Heart right ventricle (tissue), 16 donors: Measurements from ENCODE around the gene KDM5B. TPM values are rescaled to one million over a fixed set of nuclear protein-coding genes. Genes with fewer than 3 reads are reported as not detected.

Source experiments
- ATAC-seq, 8 donors: fragments of 200-7000 bp; cut with Tn5 transposase; one replicate each; pipeline ENCODE4 v1.9.1; 2020; ENCODE audit warnings: mild to moderate bottlenecking in 8 of 8, moderate library complexity in 8 of 8, moderate number of reproducible peaks in 1 of 8
- DNase-seq, 2 donors: peaks; one replicate each; pipeline ENCODE4 v3.0.0-alpha.2; 2020
- H3K27ac ChIP-seq, 10 donors: fragments of 200-600 bp; sonication (generic) in 2 of 10; one replicate each; pipeline versions ENCODE4 v1.5.0 to v1.8.0; 2020 to 2022; ENCODE audit warnings: mild to moderate bottlenecking in 3 of 10
- H3K27me3 ChIP-seq, 7 donors: fragments of 200-600 bp; one replicate each; pipeline ENCODE4 v1.8.0; 2021 to 2022; ENCODE audit warnings: mild to moderate bottlenecking in 2 of 7
- H3K36me3 ChIP-seq, 9 donors: fragments of 200-600 bp; sonication (generic) in 1 of 9; one replicate each; pipeline versions ENCODE4 v1.5.0 to v1.8.0; 2020 to 2022; ENCODE audit warnings: mild to moderate bottlenecking in 2 of 9
- H3K4me1 ChIP-seq, 9 donors: fragments of 200-600 bp; sonication (generic) in 1 of 9; one replicate each; pipeline versions ENCODE4 v1.5.0 to v1.8.0; 2020 to 2022; ENCODE audit warnings: mild to moderate bottlenecking in 4 of 9
- H3K4me3 ChIP-seq, 10 donors: fragments of 200-600 bp; sonication (generic) in 2 of 10; one replicate each; pipeline versions ENCODE4 v1.5.0 to v1.8.0; 2020 to 2022; ENCODE audit warnings: mild to moderate bottlenecking in 7 of 10, moderate library complexity in 2 of 10
- H3K9me3 ChIP-seq, 11 donors: fragments of 200-600 bp in 10 of 11; sonication (generic) in 2 of 11; one replicate each; pipeline versions ENCODE4 v1.5.0 to v1.8.0; 2013 to 2022; ENCODE audit warnings: mild to moderate bottlenecking in 2 of 11, control low read depth in 1 of 11, moderate library complexity in 1 of 11
- WGBS, 2 donors: extraction: QIAGEN DNeasy Blood & Tissue Kit; methylation state at CpG; one replicate each; pipeline ENCODE4 v1.1.7; 2013; ENCODE audit warnings: inconsistent platforms in 1 of 2; 5-methylcytosine and 5-hydroxymethylcytosine counted together
- intact Hi-C, 10 donors: fragments of 100-400 bp; cut with DNase I; formaldehyde crosslinking; loops; one replicate each; pipeline versions ENCODE4 v1.11.1 to v1.14.2; 2022
- polyA plus RNA-seq, 2 donors: library from polyadenylated mRNA; stranded (reverse); fragments of 200-250 nt; gene quantifications; one replicate each; pipeline ENCODE4 v1.2.3, GENCODE V29; 2013
- total RNA-seq, 10 donors: library from RNA; stranded (reverse); fragmentation: NEBNext Ultra II Directional in 3 of 10; extraction: Animal tissue kit (Norgen Biotek cat#: 25700) in 3 of 10; gene quantifications; one replicate each; pipeline versions ENCODE4 v1.2.1 to v1.2.4, GENCODE V29; 2021 to 2023
- TF ChIP-seq, protein P1 (sequence below), 9 donors: fragments of 200-600 bp; sonication (generic) in 2 of 9; IDR thresholded peaks; one replicate each; pipeline versions ENCODE4 v1.5.0 to v1.8.0; 2021 to 2022; ENCODE audit warnings: antibody characterized with exemption in 9 of 9, mild to moderate bottlenecking in 5 of 9, moderate library complexity in 1 of 9
- donor health status: Arrhythmogenic right ventricular cardiomyopathy.
- donor health status: ischemic (EF 13 %, LVEDD 7.1; RV severe dilation, severe dysfunction).
- donor health status: healthy with polysubstance abuse.
- donor health status: DM: no; HTN: yes; CAD: no.
- donor health status: DM: no; HTN: no; CAD: no.
- donor health status: ischemic (EF 25% LVEDD 6.9; RV normal size, moderate dysfunction).
- donor health status: ischemic (EF 25% LVEDD 5.7; RV mildly dilated, moderate dysfunction).
- donor health status: healthy.
- donor health status: DM: yes; HTN: yes; CAD: no.
- donor health status: Ischemic cardiomyopathy.
- donor health status: ischemic (EF 35%, LVEDD 5.7; RV mildly dilated, moderate dysfunction).
- donor health status: nonischemic (EF 11% LVEDD 7.7; RV severe dilation, severe dysfunction).
- donor health status: DM: yes; HTN: yes; CAD: no.
- donor health status: PGD.
- donor health status: ischemic (EF 29% LVEDD 5.4; RV normal size, mild dysfunction).
- donor health status: nonischemic (EF 23%, LVEDD 6.1; RV moderate dilation, normal function).

KDM5B gene
- total and polyA plus RNA-seq, 12 donors, result 4.9 to 18.5 (median 13.6) TPM

DNA sequence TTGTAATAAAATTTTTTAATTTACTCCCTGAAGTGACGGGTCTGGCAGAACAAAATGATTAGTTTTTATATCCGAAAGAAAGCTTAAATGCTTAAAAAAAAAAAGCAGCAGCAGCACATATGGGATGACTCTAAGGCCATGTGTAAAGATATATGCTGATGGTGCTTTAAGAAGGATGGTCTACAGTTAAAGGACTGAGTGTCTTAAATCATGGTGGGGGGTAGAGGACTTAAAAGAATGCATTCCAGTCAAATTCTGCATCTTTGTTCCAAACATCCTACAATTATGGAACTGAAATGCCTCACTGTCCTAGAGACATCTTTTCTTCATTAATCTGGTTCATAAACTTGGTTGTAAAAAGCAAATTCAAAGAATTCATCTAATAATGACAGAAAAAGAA is 7.0 kb downstream of the KDM5B start:
- WGBS, 2 donors, result 94 to 97% methylated on average over 2 of the region's 2 CpGs
- DNase-seq, result no peak

DNA sequence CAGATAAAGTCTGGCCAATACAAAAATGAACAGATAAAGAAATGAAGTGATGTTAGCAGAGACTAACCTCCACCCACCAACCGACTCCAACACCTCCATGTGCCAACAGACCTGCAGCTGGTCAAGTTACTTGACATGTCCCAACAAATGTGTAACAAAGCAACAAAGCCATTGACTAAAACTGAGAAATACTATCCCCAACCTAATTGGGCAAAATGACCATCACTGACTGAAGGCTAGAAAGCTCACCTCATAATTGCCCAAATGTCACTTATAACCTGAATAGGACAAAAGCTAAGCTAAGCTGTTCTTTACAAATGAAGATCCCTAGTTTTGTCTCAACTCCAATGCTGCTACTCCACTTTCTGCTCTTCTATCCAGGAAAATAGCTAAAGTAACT is 7.5 kb downstream of the KDM5B start:
- H3K36me3 ChIP-seq, result no peaks in the 10 kb centered on the region
- no peaks in the 10 kb centered on the region for H3K9me3 ChIP-seq
- intact Hi-C loops, result loop anchor here in 1 of 10 donors (10.0 kb wide), 1 partner anchor 1044 kb away; no protein-coding TSS in a partner anchor
- H3K4me1 ChIP-seq, result peaks cover 0 to 30% (median 12%) of the 10 kb centered on the region in 9 donors
- DNase-seq, result no peak
- 83 to 86% methylated on average over 1 of the region's 1 CpG for WGBS, 2 donors
- no peak for ATAC-seq
- TF ChIP-seq, protein P1, sequence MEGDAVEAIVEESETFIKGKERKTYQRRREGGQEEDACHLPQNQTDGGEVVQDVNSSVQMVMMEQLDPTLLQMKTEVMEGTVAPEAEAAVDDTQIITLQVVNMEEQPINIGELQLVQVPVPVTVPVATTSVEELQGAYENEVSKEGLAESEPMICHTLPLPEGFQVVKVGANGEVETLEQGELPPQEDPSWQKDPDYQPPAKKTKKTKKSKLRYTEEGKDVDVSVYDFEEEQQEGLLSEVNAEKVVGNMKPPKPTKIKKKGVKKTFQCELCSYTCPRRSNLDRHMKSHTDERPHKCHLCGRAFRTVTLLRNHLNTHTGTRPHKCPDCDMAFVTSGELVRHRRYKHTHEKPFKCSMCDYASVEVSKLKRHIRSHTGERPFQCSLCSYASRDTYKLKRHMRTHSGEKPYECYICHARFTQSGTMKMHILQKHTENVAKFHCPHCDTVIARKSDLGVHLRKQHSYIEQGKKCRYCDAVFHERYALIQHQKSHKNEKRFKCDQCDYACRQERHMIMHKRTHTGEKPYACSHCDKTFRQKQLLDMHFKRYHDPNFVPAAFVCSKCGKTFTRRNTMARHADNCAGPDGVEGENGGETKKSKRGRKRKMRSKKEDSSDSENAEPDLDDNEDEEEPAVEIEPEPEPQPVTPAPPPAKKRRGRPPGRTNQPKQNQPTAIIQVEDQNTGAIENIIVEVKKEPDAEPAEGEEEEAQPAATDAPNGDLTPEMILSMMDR (IDR thresholded peaks at IDR 0.05), result no peak
- H3K27me3 ChIP-seq, result no peaks in the 10 kb centered on the region
- no peak overlapping the region for H3K4me3 ChIP-seq
- H3K27ac ChIP-seq, result no peak overlapping the region

More for the DNA sequence above, 7.0 kb downstream of the KDM5B start:
- intact Hi-C loops, result loop anchor here in 1 of 10 donors (10.0 kb wide), 1 partner anchor 1044 kb away; no protein-coding TSS in a partner anchor
- TF ChIP-seq, protein P1 (IDR thresholded peaks at IDR 0.05), result no peak
- H3K27ac ChIP-seq, result no peak overlapping the region
- H3K27me3 ChIP-seq, result no peaks in the 10 kb centered on the region
- ATAC-seq, result no peak
- no peaks in the 10 kb centered on the region for H3K36me3 ChIP-seq
- peaks cover 0 to 35% (median 16%) of the 10 kb centered on the region in 9 donors for H3K4me1 ChIP-seq
- no peaks in the 10 kb centered on the region for H3K9me3 ChIP-seq
- no peak overlapping the region for H3K4me3 ChIP-seq

DNA sequence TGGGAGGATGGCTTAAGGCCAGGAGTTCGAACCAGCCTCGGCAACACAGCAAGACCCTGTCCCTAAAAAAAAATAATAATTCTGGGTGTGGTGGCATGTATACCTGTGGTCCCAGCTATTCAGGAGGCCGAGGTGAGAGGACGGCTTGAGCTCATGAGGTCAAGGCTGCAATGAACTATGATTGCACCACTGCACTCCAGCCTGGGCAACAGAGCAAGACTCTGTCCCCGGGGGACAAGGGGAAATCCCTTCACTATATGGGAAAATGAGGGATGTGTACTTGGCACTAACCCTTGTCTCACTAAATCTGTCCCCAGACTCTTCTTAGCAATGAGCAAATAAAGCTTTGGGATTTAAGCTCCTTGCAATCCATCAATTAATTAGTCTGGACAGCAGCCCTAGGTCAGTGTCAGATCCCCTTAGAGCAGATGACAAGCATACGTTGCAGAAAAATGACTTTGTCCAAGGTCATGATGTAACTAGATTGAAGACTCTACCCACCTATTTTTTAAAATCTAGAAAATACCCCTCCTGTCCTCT is 9.4 kb downstream of the KDM5B start:
- WGBS, 2 donors, result 69 to 70% methylated on average over 6 of the region's 6 CpGs

DNA sequence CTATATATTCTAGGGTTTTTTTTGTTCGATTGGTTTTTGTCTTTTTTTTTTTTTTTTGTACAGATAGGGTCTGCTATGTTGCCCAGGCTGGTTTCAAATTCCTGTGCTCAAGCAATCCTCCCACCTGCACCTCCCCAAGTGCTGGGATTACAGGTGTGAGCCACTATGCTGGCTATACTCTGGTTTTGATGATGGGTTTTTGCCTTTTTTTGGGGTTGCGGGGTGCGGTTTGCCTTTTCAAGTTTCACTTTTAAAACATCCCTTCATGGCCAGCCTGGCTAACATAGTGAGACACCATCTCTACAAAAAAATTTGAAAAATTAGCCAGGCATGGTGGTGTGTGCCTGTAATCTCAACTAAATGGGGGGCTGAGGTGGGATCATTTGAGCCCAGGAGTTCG is 10.0 kb downstream of the KDM5B start:
- intact Hi-C loops, result no loop called here
- no peak for ATAC-seq
- 93 to 96% methylated on average over 4 of the region's 4 CpGs for WGBS, 2 donors
- Histone ChIP-seq H3K27me3 (no peaks in the 10 kb centered on the region), H3K36me3 (no peaks in the 10 kb centered on the region), H3K9me3 (no peaks in the 10 kb centered on the region), H3K4me1 (peaks cover 0 to 25% (median 6%) of the 10 kb centered on the region in 9 donors), H3K27ac (no peak overlapping the region), H3K4me3 (no peak overlapping the region)
- no peak for DNase-seq
- TF ChIP-seq, protein P1 (IDR thresholded peaks at IDR 0.05), result no peak

More for the DNA sequence above, 9.4 kb downstream of the KDM5B start:
- TF ChIP-seq, protein P1 (IDR thresholded peaks at IDR 0.05), result no peak
- ATAC-seq, result peak in 1 of 8 donors; percentile 15
- Histone ChIP-seq H3K36me3 (no peaks in the 10 kb centered on the region), H3K27ac (no peak overlapping the region), H3K27me3 (no peaks in the 10 kb centered on the region), H3K4me1 (peaks cover 0 to 19% (median 7%) of the 10 kb centered on the region in 9 donors), H3K9me3 (no peaks in the 10 kb centered on the region), H3K4me3 (no peak overlapping the region)
- DNase-seq, result no peak
- intact Hi-C loops, result no loop called here
